T-helper 1 cell treated with Interleukin-12 subunit alpha and Interleukin-12 subunit beta and Interleukin-4 antibody, amounts not matched to agents 30 μg/mL and 1 μg/mL, for 36 hours (primary cell): Measurements from ENCODE around the gene PACSIN2.

Experiments
- H3K27ac Mint-ChIP-seq: one replicate; pipeline ENCODE4 v1.8.0; 2021; ENCODE audit warnings: mild to moderate bottlenecking, mixed read lengths
- H3K27me3 Mint-ChIP-seq: one replicate; pipeline ENCODE4 v1.8.0; 2021; ENCODE audit warnings: low read depth, mixed read lengths
- H3K36me3 Mint-ChIP-seq: one replicate; pipeline ENCODE4 v1.8.0; 2021; ENCODE audit warnings: low read depth, mixed read lengths
- H3K4me1 Mint-ChIP-seq: one replicate; pipeline ENCODE4 v1.8.0; 2021; ENCODE audit warnings: low read depth, mixed read lengths
- H3K4me3 Mint-ChIP-seq: one replicate; pipeline ENCODE4 v1.8.0; 2021; ENCODE audit warnings: mild to moderate bottlenecking, moderate library complexity, mixed read lengths
- H3K9me3 Mint-ChIP-seq: one replicate; pipeline ENCODE4 v1.8.0; 2021; ENCODE audit warnings: mixed read lengths

PACSIN2 gene

DNA sequence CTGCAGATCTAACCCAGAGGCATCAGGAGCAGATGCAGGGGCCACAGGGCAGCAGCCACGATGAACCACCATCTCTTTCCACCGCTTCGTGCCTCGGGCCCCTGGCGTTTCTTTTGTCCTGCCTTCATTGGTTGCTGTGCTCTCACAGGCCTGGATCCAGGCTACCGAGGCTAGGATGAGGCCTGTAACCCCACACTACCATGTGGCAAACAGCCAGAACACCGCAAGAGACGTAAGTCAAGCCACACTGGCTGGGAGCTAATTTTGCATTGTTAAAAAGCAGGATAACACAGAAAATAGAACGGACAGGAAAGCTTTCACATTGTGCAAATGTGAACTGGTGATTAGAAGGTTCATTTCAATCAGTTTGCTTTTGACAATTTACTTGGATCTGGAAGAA, 142.1 kb downstream of the PACSIN2 start:
- no peak overlapping the region for H3K27ac Mint-ChIP-seq
- peaks cover 1% of the 10 kb centered on the region for H3K36me3 Mint-ChIP-seq
- no peaks in the 10 kb centered on the region for H3K9me3 Mint-ChIP-seq
- no peak overlapping the region for H3K4me3 Mint-ChIP-seq
- H3K27me3 Mint-ChIP-seq, result no peaks in the 10 kb centered on the region
- H3K4me1 Mint-ChIP-seq, result no peaks in the 10 kb centered on the region

DNA sequence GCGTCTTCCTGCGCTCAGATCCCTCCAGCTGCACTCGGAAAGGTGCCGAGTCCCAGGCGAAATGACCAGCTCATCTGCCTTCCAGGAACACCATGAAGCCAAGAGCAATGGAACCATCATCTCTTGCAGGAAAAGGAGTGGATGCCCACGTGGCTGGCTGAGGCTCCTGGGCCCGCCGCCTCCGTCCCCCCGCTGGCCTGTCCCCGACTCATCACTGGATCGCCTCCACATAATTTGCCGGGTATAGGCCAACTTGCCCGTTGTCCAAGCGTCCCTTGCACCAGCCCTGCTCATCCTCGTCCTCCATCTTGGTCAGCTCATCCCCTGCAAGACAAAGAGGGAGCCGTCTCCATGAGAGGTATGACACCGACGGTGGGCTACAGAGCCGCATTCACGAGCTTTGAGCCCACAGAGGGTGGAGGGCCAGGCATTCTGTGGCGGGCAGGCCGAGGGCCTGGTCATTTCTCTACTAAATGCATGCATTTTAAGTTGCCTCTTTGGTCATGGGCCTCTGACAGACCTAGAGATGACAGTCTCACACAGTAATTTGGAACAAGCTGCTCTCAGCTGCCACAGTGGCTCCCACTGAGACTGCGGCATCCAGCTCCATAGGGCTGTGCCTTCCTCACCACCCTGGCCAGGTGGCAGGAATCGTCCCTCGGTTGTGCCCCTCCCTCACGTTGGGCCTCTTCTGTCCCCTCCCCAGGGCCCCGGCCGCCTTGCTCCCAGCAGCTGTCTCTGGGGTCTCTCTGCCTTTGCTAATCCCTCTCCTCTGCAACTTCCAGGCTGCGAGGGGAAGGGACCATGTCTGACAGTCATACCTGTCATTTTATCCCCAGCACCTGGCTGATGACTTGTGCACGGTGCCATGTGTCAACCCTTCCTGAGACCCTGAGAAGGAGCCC, 143.6 kb downstream of the PACSIN2 start:
- H3K36me3 Mint-ChIP-seq, result peaks cover 1% of the 10 kb centered on the region
- no peaks in the 10 kb centered on the region for H3K4me1 Mint-ChIP-seq
- no peaks in the 10 kb centered on the region for H3K9me3 Mint-ChIP-seq
- no peak overlapping the region for H3K27ac Mint-ChIP-seq
- H3K4me3 Mint-ChIP-seq, result no peak overlapping the region
- no peaks in the 10 kb centered on the region for H3K27me3 Mint-ChIP-seq

DNA sequence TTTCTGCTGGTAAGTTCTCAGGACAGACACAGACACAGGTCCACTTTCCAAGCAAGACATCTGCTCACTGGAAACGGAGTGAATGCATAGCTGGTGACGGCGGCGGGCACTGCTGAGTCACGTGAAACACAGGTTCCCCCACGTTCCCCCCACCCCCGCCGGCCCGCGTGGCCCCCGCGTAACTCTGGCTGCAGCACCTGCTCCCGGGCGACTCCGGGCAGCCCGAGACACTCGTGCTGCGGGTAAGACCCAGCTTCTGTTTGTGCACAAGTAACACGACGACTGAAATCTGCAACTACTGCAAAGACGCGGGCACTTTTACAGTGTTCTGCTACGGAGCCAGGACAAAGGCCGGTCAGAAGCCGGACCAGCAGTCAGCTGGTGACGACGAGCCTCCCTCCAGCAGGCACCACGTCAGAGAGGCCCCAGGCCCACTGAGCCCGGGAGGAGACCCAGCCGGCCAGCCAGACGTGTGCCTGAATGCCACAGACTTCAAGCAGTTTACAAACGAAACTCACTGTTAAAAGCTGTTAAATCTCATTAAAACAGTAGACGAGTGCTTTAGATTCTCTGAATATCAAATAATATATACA, 145.0 kb downstream of the PACSIN2 start:
- Mint-ChIP-seq H3K27me3 (no peaks in the 10 kb centered on the region), H3K27ac (no peak overlapping the region), H3K36me3 (peaks cover 1% of the 10 kb centered on the region), H3K4me3 (no peak overlapping the region), H3K9me3 (peaks cover 3% of the 10 kb centered on the region), H3K4me1 (no peaks in the 10 kb centered on the region)

DNA sequence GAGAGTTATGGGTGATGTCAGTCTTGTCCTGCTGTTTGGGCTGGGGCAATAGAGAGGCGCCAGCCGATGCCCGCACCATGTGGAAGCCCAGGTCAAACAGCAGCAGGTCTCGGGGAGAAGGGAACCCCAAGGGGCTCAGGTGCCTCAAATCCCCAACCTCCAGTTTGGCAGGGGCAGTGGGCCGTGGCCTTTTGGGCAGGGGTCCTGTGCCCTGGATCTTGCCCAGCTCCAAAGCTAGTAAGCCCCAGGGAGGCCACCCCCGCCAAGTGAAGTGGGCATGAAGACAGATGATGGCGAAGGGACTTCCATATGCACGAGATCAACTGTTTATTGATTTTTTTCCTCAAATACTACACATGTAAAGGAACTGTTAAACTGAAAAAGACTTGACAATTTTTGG, 145.5 kb downstream of the PACSIN2 start:
- Mint-ChIP-seq H3K4me1 (no peaks in the 10 kb centered on the region), H3K27me3 (no peaks in the 10 kb centered on the region), H3K4me3 (no peak overlapping the region), H3K9me3 (peaks cover 7% of the 10 kb centered on the region), H3K27ac (no peak overlapping the region), H3K36me3 (peaks cover 1% of the 10 kb centered on the region)

DNA sequence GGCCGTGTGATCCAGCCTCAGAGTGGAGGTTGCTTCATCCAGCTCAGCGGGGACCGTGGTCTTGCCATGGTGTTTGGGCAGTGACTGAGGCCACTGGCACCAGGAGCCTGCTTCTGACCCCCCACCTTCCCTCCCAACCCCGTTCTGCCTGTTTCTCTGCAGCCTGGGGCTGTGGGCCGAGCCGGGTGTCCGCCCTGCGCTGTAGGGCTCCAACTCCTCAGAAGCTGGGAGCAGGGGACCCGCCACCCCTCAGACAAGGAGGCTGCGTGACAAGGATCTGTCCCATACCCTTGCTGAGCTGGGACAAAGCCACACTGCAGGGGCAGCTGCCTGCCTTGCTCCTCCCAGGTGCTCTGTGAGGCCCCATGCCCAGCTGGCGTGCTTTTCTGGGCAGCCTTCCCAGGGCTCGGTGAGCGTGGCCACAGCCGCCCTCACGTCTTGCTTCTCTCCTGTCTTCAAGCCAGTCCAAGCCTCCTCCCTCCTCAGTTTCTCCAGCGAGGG, 146.1 kb downstream of the PACSIN2 start:
- peaks cover 8% of the 10 kb centered on the region for H3K9me3 Mint-ChIP-seq
- no peak overlapping the region for H3K27ac Mint-ChIP-seq
- H3K4me3 Mint-ChIP-seq, result no peak overlapping the region
- H3K27me3 Mint-ChIP-seq, result no peaks in the 10 kb centered on the region
- no peaks in the 10 kb centered on the region for H3K4me1 Mint-ChIP-seq
- H3K36me3 Mint-ChIP-seq, result peaks cover 1% of the 10 kb centered on the region

DNA sequence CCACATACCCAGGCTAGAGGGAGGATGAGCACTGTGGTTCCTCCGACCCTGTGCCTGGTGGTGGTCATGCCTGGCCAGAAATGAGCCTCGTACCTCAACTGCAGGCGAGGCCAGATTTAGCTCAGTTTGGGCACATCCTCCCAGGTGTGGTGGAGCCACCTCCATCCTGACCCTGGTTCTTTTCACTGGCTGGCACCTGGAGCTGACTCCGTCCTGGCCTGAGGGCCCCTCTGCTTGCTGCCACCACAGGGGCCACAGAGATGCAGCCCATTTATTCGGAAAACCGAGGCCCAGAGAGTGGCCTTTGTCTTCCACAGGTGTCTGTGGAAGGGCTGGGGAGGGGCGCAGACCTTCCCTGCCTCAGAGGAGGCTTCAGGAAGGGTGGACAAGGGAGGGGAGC, 148.8 kb downstream of the PACSIN2 start:
- no peak overlapping the region for H3K4me3 Mint-ChIP-seq
- peaks cover 4% of the 10 kb centered on the region for H3K36me3 Mint-ChIP-seq
- peaks cover 14% of the 10 kb centered on the region for H3K9me3 Mint-ChIP-seq
- H3K4me1 Mint-ChIP-seq, result peaks cover 3% of the 10 kb centered on the region
- no peak overlapping the region for H3K27ac Mint-ChIP-seq
- no peaks in the 10 kb centered on the region for H3K27me3 Mint-ChIP-seq

DNA sequence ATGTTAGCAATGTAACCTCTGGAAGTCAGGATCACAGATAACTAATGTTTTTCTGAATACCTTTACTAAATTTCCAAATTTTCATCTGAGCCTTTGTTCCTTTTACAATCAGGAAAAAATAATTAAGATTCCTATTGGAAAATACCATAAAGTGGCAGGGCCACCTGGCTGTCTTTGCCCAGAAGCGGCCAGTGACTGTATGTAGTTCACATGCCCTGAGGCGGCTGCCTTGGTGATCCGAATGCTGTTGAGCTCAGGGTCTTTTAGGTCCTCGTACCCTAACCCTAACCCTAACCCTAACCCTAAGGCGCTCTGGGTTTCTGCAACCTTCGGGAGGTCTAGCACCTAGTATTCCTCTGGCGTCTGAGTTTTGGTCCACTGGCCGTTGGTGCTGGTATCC, 149.4 kb downstream of the PACSIN2 start:
- Mint-ChIP-seq H3K4me3 (no peak overlapping the region), H3K27ac (no peak overlapping the region), H3K9me3 (peaks cover 14% of the 10 kb centered on the region), H3K36me3 (peaks cover 4% of the 10 kb centered on the region), H3K27me3 (no peaks in the 10 kb centered on the region), H3K4me1 (peaks cover 3% of the 10 kb centered on the region)

DNA sequence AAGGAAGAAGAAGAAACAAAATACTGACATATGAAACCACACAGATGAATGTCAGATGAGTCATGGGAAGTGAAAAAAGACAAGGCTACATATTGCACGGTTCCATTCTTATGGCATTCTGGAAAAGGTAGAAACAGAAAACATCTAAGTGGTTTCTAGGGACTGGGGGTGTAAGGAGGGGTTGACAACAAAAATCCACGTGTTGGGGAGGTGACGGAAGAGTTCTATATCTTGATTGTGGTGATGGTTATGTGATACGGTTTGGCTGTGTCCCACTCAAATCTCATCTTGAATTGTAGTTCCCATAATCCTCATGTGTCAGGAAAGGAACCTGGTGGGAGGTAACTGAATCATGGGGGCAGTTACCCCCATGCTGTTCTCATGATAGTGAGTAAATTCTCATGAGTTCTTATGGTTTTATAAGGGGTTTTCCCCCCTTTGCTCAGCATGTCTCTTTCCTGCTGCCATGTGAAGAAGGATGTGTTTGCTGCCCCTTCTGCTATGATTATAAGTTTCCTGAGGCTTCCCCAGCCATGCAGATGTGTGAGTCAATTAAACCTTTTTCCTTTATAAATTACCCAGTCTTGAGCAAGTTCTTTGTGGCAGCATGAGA, 151.5 kb downstream of the PACSIN2 start:
- peaks cover 3% of the 10 kb centered on the region for H3K4me1 Mint-ChIP-seq

DNA sequence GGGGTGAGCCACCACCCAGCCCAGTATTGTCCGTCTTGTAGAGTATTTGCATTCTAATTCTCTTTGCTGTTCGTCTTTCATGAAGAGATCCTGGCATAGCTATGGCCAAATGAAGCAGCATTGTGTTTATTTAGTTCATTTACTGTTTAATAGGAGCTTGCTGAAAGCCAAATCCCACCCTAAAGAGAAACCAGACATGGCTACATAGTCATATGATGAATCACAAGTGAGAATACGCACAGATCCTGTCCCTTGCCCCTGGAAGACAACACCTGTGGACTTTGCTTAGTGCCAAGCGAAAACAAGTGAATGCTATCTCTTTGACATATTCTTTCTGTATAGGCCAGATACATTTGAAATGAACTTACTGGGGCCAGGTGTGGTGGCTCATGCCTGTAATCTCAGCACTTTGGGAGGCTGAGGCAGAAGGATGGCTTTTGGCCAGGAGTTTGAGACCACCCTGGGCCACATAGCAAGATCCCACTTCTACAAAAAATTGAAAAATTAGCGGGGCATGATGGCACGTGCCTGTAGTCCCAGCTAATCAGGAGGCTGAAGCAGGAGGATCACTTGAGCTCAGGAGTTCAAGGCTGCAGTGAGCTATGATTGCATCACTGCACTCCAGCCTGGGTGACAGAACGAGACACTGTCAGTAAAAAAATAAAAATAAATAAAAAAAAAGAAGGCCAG, 152.8 kb downstream of the PACSIN2 start:
- H3K36me3 Mint-ChIP-seq, result peaks cover 4% of the 10 kb centered on the region
- H3K4me3 Mint-ChIP-seq, result no peak overlapping the region
- H3K27me3 Mint-ChIP-seq, result no peaks in the 10 kb centered on the region
- H3K4me1 Mint-ChIP-seq, result peaks cover 3% of the 10 kb centered on the region
- H3K9me3 Mint-ChIP-seq, result peaks cover 14% of the 10 kb centered on the region
- H3K27ac Mint-ChIP-seq, result no peak overlapping the region

More for the DNA sequence above, 151.5 kb downstream of the PACSIN2 start:
- Mint-ChIP-seq H3K36me3 (peaks cover 4% of the 10 kb centered on the region), H3K9me3 (peaks cover 14% of the 10 kb centered on the region), H3K27me3 (no peaks in the 10 kb centered on the region), H3K27ac (peak overlapping the region; percentile 6), H3K4me3 (peak overlapping the region; percentile 56)

DNA sequence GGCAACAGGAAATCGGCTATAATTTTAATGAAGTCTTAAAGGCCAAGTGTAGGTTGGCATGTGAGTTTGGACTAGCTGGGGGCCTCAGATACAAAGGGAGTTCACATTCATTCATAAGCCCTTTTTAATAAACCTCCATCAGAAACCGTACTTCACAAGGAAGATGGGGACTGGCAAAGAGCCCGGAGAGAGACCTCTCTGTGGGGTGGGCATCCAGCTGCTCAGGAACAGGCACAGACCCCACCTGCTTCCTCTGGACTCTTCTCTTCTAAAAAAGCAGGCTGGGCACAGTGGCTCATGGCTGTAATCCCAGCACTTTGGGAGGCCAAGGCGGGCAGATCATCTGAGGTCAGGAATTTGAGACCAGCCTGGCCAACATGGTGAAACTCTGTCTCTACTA, 154.0 kb downstream of the PACSIN2 start:
- no peak overlapping the region for H3K27ac Mint-ChIP-seq
- peaks cover 14% of the 10 kb centered on the region for H3K9me3 Mint-ChIP-seq
- no peaks in the 10 kb centered on the region for H3K27me3 Mint-ChIP-seq

DNA sequence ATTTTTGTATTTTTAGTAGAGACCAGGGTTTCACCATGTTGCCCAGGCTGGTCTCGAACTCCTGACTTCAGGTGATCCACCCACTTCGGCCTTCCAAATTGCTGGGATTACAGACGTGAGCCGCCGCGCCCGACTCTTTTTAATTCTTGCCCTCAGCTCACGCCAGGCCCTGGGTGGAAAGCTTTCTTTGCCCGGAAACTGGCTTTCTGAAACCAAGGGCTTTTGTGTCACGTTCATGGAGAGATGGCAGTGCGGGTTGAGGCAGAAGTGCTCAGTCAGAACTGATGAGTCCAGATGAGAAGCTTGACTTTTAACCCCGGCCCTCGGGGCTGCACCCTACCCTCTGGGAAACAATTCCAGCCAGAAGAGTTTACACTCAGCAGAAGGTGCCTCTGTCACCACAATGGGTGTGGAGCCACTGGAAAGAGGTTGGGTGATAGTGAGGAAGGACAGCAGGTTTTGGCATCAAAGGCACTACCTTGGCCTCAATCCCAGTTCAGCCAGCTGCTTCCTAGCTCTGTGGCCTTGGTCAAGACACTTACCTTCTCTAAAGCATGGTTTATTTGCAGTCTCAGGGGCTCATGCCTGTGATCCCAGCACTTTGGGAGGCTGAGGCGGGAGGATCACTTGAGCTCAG, 157.0 kb downstream of the PACSIN2 start:
- H3K27ac Mint-ChIP-seq, result no peak overlapping the region

More for the DNA sequence above, 154.0 kb downstream of the PACSIN2 start:
- H3K4me3 Mint-ChIP-seq, result no peak overlapping the region
- peaks cover 6% of the 10 kb centered on the region for H3K4me1 Mint-ChIP-seq
- H3K36me3 Mint-ChIP-seq, result peaks cover 6% of the 10 kb centered on the region

DNA sequence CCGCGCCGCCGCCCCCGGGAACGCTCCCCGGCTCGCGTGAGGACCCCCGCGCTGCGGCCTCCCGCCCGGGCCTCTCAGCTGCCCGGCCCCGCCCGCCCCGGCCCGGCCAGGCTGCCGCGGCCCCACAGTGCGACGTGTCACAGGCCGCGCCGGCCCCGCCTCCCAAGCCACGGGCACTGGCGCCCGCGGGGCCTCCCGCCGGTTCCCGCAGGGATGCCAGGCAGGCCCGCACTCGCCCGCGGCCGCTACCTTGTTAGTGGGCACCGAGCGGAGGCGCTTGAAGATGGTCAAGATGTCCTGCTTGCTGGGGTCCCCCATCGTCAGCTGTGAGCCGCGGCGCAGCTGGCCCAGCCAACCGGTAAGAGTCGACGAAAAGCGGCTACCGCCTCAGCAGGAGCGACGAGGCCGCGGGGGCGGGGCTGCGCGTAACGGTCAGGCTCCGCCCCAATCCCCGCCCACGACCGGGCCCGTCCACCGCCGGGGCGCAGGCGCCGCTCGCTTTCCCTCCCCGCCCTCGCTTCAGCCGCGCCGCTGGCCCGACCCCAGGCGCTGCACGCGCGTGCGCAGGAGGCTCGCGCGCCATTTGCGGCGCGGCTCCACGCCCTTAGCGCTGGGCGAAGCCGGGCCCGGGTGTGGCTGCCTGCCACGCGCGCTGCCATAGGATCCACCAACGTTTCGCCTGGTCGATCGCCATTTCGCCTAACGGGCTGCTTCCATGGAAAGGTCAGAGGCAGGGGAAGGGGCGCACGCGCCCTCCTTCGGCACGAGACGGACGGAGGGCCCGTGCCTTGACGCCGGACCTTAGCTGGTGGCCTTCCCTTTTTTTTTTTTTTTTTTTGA, 157.9 kb downstream of the PACSIN2 start, which contains the start of gene ARFGAP3:
TSS of gene ARFGAP3 (minus strand) at position 409 of the 840 bp plus-strand sequence. CDS start at position 318, 91 bp downstream.
- Mint-ChIP-seq H3K9me3 (no peaks in the 10 kb centered on the region), H3K27ac (peak within 1 kb of the TSS; percentile 90), H3K4me1 (peaks cover 4% of the 10 kb centered on the region), H3K4me3 (peak within 1 kb of the TSS; percentile 85), H3K36me3 (peaks cover 2% of the 10 kb centered on the region), H3K27me3 (no peaks in the 10 kb centered on the region)

More for the DNA sequence above, 157.0 kb downstream of the PACSIN2 start:
- H3K4me3 Mint-ChIP-seq, result peak overlapping the region; percentile 37
- peaks cover 3% of the 10 kb centered on the region for H3K36me3 Mint-ChIP-seq
- no peaks in the 10 kb centered on the region for H3K27me3 Mint-ChIP-seq
- peaks cover 4% of the 10 kb centered on the region for H3K4me1 Mint-ChIP-seq
- no peaks in the 10 kb centered on the region for H3K9me3 Mint-ChIP-seq

DNA sequence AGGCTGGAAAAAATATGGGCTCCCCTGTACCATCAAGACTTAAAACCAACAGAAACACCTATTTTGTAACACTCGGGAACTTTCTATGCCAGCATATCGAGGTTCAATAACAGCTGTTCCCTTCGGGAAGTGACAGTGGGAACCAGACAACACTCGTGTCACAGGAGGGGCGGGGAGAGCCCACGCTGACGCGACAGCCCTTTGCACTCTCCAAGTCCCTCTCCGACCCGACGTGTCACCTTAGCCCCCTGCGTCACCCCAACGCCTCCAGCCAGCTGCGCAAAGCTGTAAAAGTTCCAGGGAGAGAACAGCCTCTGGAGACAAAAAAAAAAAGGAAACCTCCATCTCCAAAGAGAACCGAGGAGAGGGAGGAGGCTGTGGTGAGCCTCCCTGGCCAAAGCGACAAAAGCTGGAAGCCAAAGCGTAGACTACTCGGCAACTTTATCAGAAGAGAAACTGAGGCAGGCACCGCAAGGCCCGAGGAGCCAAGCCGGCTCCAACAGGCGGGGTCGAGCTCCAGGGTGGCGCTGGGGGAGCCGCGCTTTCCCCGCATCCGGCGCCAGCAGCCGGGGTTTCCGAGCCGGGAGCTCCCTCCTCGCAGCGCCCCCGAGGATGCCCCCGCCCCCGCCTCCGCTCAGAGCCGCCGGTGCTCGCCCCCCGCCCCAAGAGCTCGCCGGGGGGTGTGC, 158.6 kb downstream of the PACSIN2 start:
- H3K27ac Mint-ChIP-seq, result peak overlapping the region; percentile 90

More for the DNA sequence above, 158.6 kb downstream of the PACSIN2 start:
- no peaks in the 10 kb centered on the region for H3K27me3 Mint-ChIP-seq
- no peaks in the 10 kb centered on the region for H3K9me3 Mint-ChIP-seq
- H3K4me3 Mint-ChIP-seq, result peak overlapping the region; percentile 85
- peaks cover 2% of the 10 kb centered on the region for H3K36me3 Mint-ChIP-seq
- H3K4me1 Mint-ChIP-seq, result peaks cover 4% of the 10 kb centered on the region
